HG03378 (cell line): Measurements from ENCODE around the gene KMT2D.
"Not testable (repeated sequence)": the region's sequence is repeated elsewhere in the genome, so short reads cannot be mapped to it uniquely, and the experiment has no call there.

Source experiments
- ATAC-seq: cut with Tn5 transposase; IDR thresholded peaks from one replicate; pipeline ENCODE4 v1.9.1; 2021; ENCODE audit warnings: mild to moderate bottlenecking, moderate library complexity; ENCODE audit not compliant: unreplicated experiment

The KMT2D gene

GRCh38 chr12:49088150-49088931 lies 27.7 kb upstream of the KMT2D start:
- ATAC-seq, result peak; percentile 72

DNA sequence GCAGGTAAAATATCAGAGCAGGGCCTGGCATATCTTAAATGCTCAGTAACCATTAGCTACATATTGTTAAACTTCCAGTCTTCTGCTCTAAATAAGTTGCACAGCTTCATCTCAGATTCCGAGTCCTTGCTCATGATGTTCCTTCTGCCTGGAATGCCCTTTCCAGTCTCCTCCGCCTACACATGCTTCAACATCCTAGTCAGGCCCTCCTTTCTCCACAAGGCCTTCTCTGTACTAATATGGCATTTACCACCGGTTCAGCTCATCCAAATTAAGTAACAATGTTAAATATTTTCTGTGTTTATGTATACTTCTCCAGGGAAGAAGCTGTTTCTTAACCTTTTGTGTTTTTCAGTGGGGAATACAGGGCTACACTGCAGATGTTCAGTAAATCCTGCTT lies 25.5 kb upstream of the KMT2D start:
- no peak for ATAC-seq

DNA sequence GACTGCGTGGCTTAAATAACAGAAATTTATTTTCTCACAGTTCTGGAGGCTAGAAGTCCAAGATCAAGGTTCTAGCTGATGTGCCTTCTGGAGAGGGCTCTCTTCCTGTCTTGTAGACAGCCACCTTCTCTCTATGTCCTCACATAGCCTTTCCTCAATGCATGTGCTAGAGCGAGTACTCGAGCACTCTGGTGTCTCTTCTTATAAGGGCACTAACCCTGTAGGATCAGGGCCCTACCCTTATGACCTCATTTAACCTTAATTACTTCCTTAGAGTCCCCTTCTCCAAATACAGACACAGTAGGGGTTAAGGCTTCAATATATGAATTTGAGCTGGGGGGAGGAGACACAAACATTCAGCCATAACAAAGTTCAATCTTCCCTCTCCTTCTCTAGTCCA lies 23.8 kb upstream of the KMT2D start:
- no peak for ATAC-seq

- ATAC-seq, result no peak
These were observed 19.2 kb upstream of the KMT2D start for GRCh38 chr12:49079793-49080192.

DNA sequence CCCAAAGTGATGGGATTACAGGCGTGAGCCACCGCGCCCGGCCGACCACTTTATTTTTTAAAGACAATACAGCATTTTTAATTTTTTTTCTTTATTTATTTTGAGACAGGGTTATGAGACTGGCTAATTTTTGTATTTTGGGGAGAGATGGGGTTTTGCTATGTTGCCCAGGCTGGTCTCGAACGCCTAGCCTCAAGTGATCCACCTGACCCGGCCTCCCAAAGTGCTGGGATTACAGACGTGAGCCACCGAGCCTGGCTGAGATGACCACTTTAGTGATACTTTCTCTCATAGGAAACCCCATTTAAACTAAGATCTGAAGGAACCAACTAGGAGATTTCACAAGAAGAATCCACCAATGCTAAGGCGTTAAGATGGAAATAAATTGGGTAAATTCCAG lies 10.4 kb upstream of the KMT2D start:
- ATAC-seq, result no peak

DNA sequence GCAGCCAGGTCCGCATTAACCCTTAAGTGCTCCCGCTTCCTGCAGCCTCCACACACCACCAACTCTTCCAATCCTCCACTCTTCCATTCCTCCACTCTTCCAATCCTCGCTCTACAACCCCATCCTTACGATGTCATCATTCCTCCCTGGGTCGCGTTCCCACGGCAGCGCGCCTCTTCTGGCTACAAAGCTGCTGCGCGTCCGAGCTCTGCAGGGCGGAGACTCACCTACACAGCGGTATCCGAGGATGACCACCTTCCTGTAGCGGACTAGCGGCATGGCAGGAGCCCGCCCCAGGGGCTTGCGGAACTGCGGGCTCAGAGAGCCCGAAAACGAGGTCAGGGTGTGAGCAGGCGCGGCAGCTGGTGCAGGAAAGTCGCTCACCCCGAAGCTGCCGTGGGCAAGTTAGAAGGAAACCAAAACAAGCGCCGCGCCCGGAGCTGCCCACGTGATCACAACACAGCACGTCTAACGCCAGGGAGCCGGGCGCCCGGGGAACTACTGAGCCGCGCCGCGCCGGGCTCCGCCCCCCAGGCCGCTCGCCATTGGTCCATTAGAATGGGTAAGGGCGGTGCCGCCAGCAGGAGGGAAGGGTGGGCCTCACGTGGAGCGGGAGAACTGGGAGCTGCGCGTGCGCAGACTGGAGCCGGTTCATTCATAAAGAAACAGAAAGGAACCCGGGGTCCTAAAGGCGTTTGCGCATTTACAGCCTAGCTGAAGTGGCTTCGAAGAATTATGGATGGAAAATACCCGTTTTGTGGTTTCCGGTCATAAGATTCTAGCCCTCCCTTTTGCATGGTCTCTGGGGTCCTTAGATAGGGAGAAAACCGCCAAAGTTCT lies 9.1 kb upstream of the KMT2D start, which contains the start of gene RHEBL1:
TSS of gene RHEBL1 (minus strand) at position 473 of the 840 bp plus-strand sequence. CDS start at position 279, 194 bp downstream.
- ATAC-seq, result peak; percentile 94

- no peak for ATAC-seq
These were observed 8.4 kb upstream of the KMT2D start for GRCh38 chr12:49068879-49069506.

DNA sequence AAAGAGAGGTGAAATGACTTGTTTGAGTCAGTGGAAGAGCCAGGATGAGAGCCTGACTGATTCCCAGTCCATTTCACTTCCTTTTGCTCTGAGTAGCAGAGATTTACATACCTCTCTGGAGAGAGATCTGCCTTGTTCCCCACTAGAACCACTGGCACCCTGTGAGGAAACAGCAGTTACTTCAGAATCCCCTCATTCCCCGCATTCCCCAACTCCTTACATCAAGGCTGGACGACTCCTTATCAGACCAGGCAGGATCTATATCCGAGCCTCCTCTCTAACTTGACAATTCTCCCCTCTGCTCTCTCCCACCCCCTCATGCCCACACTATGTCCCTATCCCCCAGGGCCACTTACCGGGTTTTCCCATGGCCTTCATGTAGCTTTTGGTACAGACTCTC lies 5.5 kb upstream of the KMT2D start:
- ATAC-seq, result no peak

- ATAC-seq, result no peak
These were observed 4.2 kb upstream of the KMT2D start for GRCh38 chr12:49064767-49065152.

DNA sequence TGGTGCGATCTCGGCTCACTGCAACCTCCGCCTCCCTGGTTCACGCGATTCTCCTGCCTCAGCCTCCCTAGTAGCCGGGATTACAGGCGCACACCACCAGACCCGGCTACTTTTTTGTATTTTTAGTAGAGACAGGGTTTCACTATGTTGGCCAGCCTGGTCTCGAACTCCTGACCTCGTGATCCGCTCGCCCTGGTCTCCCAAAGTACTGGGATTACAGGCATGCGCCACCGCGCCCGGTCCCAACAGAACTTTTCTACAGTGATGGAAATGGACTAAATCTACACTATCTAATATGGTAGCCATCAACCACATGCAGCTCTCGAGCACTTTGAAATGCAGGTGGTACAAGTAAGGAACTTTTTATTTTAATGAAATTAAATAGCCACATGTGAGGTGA lies 1.3 kb upstream of the KMT2D start:
- not testable (repeated sequence) for ATAC-seq

DNA sequence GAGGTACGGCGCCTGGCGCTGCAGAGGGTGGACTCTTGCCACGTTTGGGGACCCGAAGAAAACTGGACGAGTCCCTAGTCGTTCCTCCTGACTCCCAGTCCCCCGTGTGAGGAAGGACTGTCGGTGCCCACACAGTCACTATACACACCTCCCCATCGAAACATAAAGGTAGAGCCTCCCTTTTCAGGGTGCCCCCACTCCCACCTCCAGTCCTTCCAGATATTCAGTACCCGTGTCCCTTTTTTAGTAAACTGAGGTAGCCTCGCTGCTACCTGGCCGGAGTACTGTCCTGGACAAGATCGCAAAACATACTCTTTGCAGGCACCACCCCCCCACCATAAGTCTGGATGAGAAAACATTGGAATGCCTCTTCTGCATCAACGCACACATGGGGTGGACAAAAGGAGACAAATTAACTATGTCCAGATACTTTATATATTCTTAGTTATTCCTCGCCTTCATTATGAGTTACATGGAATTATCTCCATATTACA lies 610 bp upstream of the KMT2D start:
- no peak for ATAC-seq

GRCh38 chr12:49059299-49060171 lies 1.1 kb downstream of the KMT2D start:
- no peak for ATAC-seq

GRCh38 chr12:49059045-49059298 lies 1.6 kb downstream of the KMT2D start:
- ATAC-seq, result no peak

GRCh38 chr12:49058366-49059044 lies 2.1 kb downstream of the KMT2D start:
- ATAC-seq, result no peak

DNA sequence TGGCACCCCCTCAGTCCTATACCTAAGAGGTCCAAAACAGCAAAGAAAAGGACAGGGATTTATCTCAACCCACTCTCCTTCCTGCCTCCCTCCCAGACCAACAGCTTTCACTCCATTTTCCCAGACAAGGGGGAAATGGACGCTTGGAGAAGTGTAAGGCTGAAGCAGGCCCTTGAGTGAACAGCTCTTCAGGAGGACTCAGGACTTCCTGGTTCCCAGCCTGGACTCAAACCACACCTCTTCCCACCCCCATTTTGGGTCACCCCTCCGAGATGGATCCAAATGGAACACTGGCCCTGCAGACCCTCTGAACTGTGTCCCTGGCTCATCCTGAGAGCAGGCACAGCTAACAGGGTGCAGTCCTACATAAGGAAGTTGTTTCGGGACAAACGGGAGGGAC lies 2.7 kb downstream of the KMT2D start:
- ATAC-seq, result no peak

- peak; percentile 77 for ATAC-seq
These were observed 4.4 kb downstream of the KMT2D start for GRCh38 chr12:49055978-49056754.

GRCh38 chr12:49055092-49055491 lies 5.5 kb downstream of the KMT2D start:
- no peak for ATAC-seq

DNA sequence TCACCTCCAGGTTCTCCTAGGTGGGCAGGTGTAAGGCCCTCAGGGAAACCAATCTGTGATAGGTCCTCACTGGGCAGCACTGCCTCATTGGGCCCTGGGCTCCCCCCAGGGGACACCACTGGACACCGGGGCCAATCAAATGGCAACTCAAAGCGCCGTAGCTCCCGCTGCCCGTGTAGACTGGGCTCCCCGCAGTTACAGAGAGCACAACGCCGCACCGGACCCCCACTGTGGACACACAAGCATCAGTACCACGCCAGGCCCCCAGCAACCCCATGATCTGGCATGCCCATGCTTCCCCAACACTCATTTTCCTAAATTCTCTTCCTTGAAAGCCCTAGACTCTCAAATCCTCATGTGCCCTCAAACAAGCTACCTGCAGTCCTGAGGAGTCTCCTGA lies 6.1 kb downstream of the KMT2D start:
- ATAC-seq, result no peak

DNA sequence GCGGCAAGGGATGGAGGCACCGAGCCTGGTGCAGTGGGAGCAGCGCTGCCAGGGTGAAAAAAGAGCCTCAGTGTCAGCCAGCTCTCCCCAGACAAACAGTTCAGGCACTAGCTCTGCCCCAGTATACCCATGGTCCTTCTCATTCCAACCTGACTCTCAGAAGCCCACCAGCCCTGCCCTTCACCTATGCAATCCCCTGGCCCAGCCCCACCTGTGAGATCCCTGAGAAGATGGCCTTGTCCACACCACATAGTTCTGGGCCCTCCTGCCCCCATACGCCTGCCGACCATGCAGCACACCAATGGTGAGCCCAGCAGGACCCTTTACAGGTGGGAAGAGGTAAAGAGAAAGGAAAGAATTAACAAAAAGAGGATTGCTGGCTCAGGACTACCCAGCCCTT lies 6.5 kb downstream of the KMT2D start:
- no peak for ATAC-seq
